Naive thymus-derived CD4-positive, alpha-beta T cell (primary cell): Measurements from ENCODE around the gene RNF38. TPM values are rescaled to one million over a fixed set of nuclear protein-coding genes. Genes with fewer than 3 reads are reported as not detected.
"Not testable (repeated sequence)": the region's sequence is repeated elsewhere in the genome, so short reads cannot be mapped to it uniquely, and the experiment has no call there.

Experiments
- ATAC-seq: fragments of 150-1000 bp; cut with Tn5 transposase; 2 replicates; pipeline ENCODE4 v1.10.0; 2021; ENCODE audit warnings: mild to moderate bottlenecking, moderate library complexity
- CTCF ChIA-PET: fragments of 350-600 bp; sonication (Branson Sonifier 250); formaldehyde crosslinking; loops from one replicate; lab custom pipeline; 2021; ENCODE audit warnings: antibody characterized with exemption; lab: Charles Lee
- POLR2A ChIA-PET: fragments of 350-600 bp; sonication (Branson Sonifier 250); formaldehyde crosslinking; loops from one replicate; lab custom pipeline; 2021; ENCODE audit warnings: antibody characterized with exemption, inconsistent platforms; lab: Charles Lee
- DNase-seq, 9 donors: peaks; one replicate each; pipeline versions ENCODE4 v3.0.0 to v3.0.0-alpha.2; 2020 to 2022; ENCODE audit warnings: mixed read lengths in 1 of 9
- H3K27ac ChIP-seq: one replicate; pipeline ENCODE4 v1.7.0; 2013; ENCODE audit warnings: mild to moderate bottlenecking, low read depth, low read length, moderate library complexity
- H3K27me3 ChIP-seq, 2 donors: one replicate each; pipeline ENCODE4 v1.7.0; 2013; ENCODE audit warnings: low read length in 2 of 2, mild to moderate bottlenecking in 2 of 2, moderate library complexity in 2 of 2; ENCODE audit not compliant: control insufficient read depth in 2 of 2, insufficient read depth in 2 of 2
- H3K36me3 ChIP-seq, 3 experiments: 1 replicate in 2 of 3; 2 replicates in 1 of 3; pipeline ENCODE4 v1.7.0; 2013; ENCODE audit warnings: low read length in 3 of 3, mild to moderate bottlenecking in 3 of 3, moderate library complexity in 1 of 3; ENCODE audit not compliant: insufficient read depth in 3 of 3, control insufficient read depth in 2 of 3
- H3K4me1 ChIP-seq, 2 donors: one replicate each; pipeline ENCODE4 v1.7.0; 2013; ENCODE audit warnings: low read length in 2 of 2, mild to moderate bottlenecking in 2 of 2, moderate library complexity in 1 of 2; ENCODE audit not compliant: control insufficient read depth in 2 of 2, insufficient read depth in 2 of 2
- H3K4me3 ChIP-seq: 2 replicates; pipeline ENCODE4 v1.7.0; 2013; ENCODE audit warnings: mild to moderate bottlenecking, low read length
- H3K9me3 ChIP-seq, 3 experiments: 1 replicate in 2 of 3; 2 replicates in 1 of 3; pipeline ENCODE4 v1.7.0; 2013; ENCODE audit warnings: low read length in 3 of 3; ENCODE audit not compliant: control insufficient read depth in 2 of 3
- H3K27ac Mint-ChIP-seq, 9 donors: one replicate each; pipeline ENCODE4 v1.8.0; 2020 to 2022; ENCODE audit warnings: mixed read lengths in 9 of 9, mild to moderate bottlenecking in 8 of 9, moderate library complexity in 5 of 9, inconsistent platforms in 2 of 9
- H3K27me3 Mint-ChIP-seq, 5 donors: one replicate each; pipeline ENCODE4 v1.8.0; 2021 to 2022; ENCODE audit warnings: mixed read lengths in 5 of 5, mild to moderate bottlenecking in 1 of 5
- H3K36me3 Mint-ChIP-seq, 5 donors: one replicate each; pipeline ENCODE4 v1.8.0; 2020 to 2022; ENCODE audit warnings: mixed read lengths in 5 of 5, mild to moderate bottlenecking in 3 of 5, inconsistent platforms in 1 of 5
- H3K4me1 Mint-ChIP-seq, 7 donors: one replicate each; pipeline ENCODE4 v1.8.0; 2020 to 2022; ENCODE audit warnings: mixed read lengths in 7 of 7, mild to moderate bottlenecking in 3 of 7, inconsistent platforms in 1 of 7
- H3K4me3 Mint-ChIP-seq, 10 donors: one replicate each; pipeline ENCODE4 v1.8.0; 2020 to 2022; ENCODE audit warnings: mild to moderate bottlenecking in 10 of 10, mixed read lengths in 10 of 10, moderate library complexity in 6 of 10, inconsistent platforms in 2 of 10
- H3K9me3 Mint-ChIP-seq, 11 donors: one replicate each; pipeline ENCODE4 v1.8.0; 2020 to 2022; ENCODE audit warnings: mixed read lengths in 11 of 11, mild to moderate bottlenecking in 4 of 11, inconsistent platforms in 1 of 11, moderate library complexity in 1 of 11
- intact Hi-C, 2 donors: fragments of 100-400 bp; cut with micrococcal nuclease; formaldehyde crosslinking; loops; one replicate each; pipeline ENCODE4 v1.15.1; 2023
- polyA plus RNA-seq, 2 donors: library from polyadenylated mRNA; unstranded; fragments of 300-500 nt; fragmentation: Illumina TruSeq; gene quantifications; one replicate each; pipeline ENCODE4 v1.2.3, GENCODE V29; 2021
- total RNA-seq, 6 experiments: library from RNA in 5 of 6; stranded (reverse) in 5 of 6; gene quantifications; 1 replicate in 5 of 6; 2 replicates in 1 of 6; pipeline ENCODE4 v1.2.3 and lab custom pipeline; 2021 to 2026

Gene RNF38
- total and polyA plus RNA-seq, 7 experiments from 2014 or later, result 16.8 to 88.2 (median 69.3) TPM

DNA sequence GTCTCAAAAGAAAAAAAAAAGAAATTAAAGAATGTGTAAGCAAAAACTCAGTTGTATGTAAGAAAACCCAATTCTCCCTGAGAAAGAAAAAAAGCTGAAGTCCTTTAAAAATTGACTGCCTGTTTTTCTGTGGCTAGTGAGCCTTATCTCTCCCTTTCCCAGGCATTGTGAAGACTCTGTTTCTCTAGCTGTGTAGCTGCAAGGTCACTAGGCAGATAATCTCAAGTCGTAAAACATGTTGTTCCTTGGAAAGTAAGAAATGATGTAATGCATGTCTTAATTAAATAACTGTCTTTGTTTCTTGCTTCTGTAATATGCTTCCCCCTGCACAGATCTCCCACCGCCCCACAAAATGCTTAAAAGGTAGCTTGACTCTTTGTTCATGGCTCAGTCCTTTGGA is 95.7 kb downstream of the RNF38 start:
- H3K4me1 ChIP-seq, H3K36me3 Mint-ChIP-seq, H3K4me3 Mint-ChIP-seq, H3K4me3 ChIP-seq, H3K9me3 Mint-ChIP-seq, POLR2A ChIA-PET, H3K27me3 Mint-ChIP-seq, ATAC-seq, H3K27ac ChIP-seq, H3K9me3 ChIP-seq, intact Hi-C loops, DNase-seq, H3K36me3 ChIP-seq, H3K27me3 ChIP-seq: not testable (repeated sequence)
- CTCF ChIA-PET, result interaction anchor here (0.7 kb wide), 2 partner anchors 9 to 189 kb away, joined by 4 to 5 read pairs; no protein-coding TSS in a partner anchor
- Mint-ChIP-seq H3K4me1 (peaks cover 6 to 24% (median 13%) of the 10 kb centered on the region in 7 donors), H3K27ac (peak overlapping the region in 1 of 9 donors; percentile 18)

DNA sequence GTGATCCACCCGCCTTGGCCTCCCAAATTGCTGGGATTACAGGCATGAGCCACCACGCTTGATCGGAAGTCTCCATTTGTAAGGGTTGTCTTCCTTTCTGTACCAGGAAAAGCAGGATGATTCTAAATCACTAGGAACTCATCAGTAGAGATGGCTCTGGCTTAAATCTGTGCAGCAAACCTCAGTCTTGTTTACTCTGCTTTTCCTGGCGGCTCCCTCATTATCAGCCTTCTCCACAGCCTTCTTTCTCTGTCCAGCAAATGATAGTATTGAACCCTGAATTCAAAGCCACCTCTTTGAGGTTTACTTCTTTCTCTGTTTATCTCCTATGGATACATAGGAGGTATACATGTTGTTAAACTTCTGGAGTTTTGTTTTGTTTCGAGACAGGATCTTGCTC is 98.8 kb downstream of the RNF38 start:
- DNase-seq (no peak), ATAC-seq (no peak)
- peaks cover 0 to 10% (median 0%) of the 10 kb centered on the region in 5 donors for H3K36me3 Mint-ChIP-seq
- POLR2A ChIA-PET, result no interaction called here
- Histone ChIP-seq H3K9me3 (no peaks in the 10 kb centered on the region), H3K36me3 (no peaks in the 10 kb centered on the region), H3K27ac (no peak overlapping the region), H3K27me3 (no peaks in the 10 kb centered on the region), H3K4me1 (peaks cover 0 to 2% of the 10 kb centered on the region in 2 donors), H3K4me3 (no peak overlapping the region)
- H3K9me3 Mint-ChIP-seq, result peaks cover 0 to 1% (median 0%) of the 10 kb centered on the region in 11 donors
- CTCF ChIA-PET, result no interaction called here
- H3K4me3 Mint-ChIP-seq, result no peak overlapping the region
- H3K27me3 Mint-ChIP-seq, result no peaks in the 10 kb centered on the region
- H3K4me1 Mint-ChIP-seq, result peaks cover 0 to 11% (median 5%) of the 10 kb centered on the region in 7 donors
- no peak overlapping the region for H3K27ac Mint-ChIP-seq
- intact Hi-C loops, result no loop called here

DNA sequence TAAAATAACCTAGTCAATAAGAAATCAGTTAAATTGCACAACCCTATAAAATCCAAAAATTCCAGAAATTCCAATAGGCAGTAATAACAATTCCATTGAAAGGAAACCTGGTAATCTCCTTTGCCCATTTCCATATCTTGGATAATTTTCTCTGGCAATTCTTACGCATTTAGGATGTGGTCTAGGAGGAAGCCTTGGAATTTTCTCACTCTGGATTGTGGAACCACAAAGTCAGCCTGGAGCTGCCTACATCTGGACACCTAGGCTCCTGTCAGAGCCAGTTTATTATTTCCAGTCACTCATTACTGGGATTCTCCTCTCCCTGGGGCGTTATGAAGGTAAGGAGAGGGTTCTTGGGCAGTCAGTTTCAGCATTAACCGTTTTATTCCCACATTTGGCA is 101.5 kb downstream of the RNF38 start:
- Mint-ChIP-seq H3K27me3 (peaks cover 0 to 4% (median 0%) of the 10 kb centered on the region in 5 donors), H3K4me3 (no peak overlapping the region), H3K27ac (no peak overlapping the region), H3K36me3 (peaks cover 0 to 8% (median 0%) of the 10 kb centered on the region in 5 donors), H3K4me1 (no peaks in the 10 kb centered on the region), H3K9me3 (peaks cover 0 to 1% (median 0%) of the 10 kb centered on the region in 11 donors)
- intact Hi-C loops, result no loop called here
- Histone ChIP-seq H3K4me1 (no peaks in the 10 kb centered on the region), H3K4me3 (no peak overlapping the region), H3K27ac (no peak overlapping the region), H3K36me3 (no peaks in the 10 kb centered on the region), H3K9me3 (no peaks in the 10 kb centered on the region), H3K27me3 (no peaks in the 10 kb centered on the region)
- POLR2A ChIA-PET, result no interaction called here
- CTCF ChIA-PET, result no interaction called here
- DNase-seq, result no peak
- ATAC-seq, result no peak

- CTCF ChIA-PET, result no interaction called here
- Histone ChIP-seq H3K27ac (no peak overlapping the region), H3K4me3 (no peak overlapping the region), H3K27me3 (no peaks in the 10 kb centered on the region), H3K4me1 (no peaks in the 10 kb centered on the region), H3K36me3 (no peaks in the 10 kb centered on the region), H3K9me3 (no peaks in the 10 kb centered on the region)
- Mint-ChIP-seq H3K9me3 (no peaks in the 10 kb centered on the region), H3K27ac (no peak overlapping the region), H3K4me1 (no peaks in the 10 kb centered on the region), H3K4me3 (no peak overlapping the region), H3K36me3 (peaks cover 0 to 9% (median 0%) of the 10 kb centered on the region in 5 donors), H3K27me3 (peaks cover 0 to 4% (median 0%) of the 10 kb centered on the region in 5 donors)
- intact Hi-C loops, result no loop called here
- ATAC-seq (no peak), DNase-seq (no peak)
- POLR2A ChIA-PET, result no interaction called here
These were observed 102.3 kb downstream of the RNF38 start for GRCh38 chr9:36297798-36298197.

DNA sequence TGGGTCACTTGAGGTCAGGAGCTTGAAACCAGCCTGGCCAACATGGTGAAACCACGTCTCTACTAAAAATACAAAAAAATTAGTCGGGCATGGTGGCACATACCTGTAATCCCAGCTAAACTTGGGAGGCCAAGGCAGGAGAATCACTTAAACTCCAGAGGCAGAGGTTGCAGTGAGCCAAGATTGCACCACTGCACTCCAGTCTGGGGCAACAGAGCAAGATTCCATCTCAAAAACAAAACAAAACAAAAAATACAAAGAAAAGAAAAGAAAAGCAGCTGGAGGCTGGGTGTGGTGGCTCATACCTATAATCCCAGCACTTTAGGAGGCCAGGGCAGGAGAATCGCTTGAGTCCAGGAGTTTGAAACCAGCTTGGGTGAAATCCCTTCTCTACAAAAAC is 105.1 kb downstream of the RNF38 start:
- CTCF ChIA-PET, result interaction anchor here (0.6 kb wide), 1 partner anchor 9 kb away, joined by 4 read pairs; no protein-coding TSS in a partner anchor
- DNase-seq, H3K9me3 Mint-ChIP-seq, H3K27ac Mint-ChIP-seq, H3K4me1 ChIP-seq, intact Hi-C loops, H3K36me3 Mint-ChIP-seq, ATAC-seq, H3K4me1 Mint-ChIP-seq, H3K27me3 Mint-ChIP-seq, H3K36me3 ChIP-seq, H3K9me3 ChIP-seq, H3K4me3 Mint-ChIP-seq, H3K27ac ChIP-seq, POLR2A ChIA-PET, H3K4me3 ChIP-seq, H3K27me3 ChIP-seq: not testable (repeated sequence)

GRCh38 chr9:36293918-36294317 is 106.2 kb downstream of the RNF38 start:
- DNase-seq, result no peak
- ChIA-PET CTCF (no interaction called here), POLR2A (no interaction called here)
- no peak for ATAC-seq
- no peaks in the 10 kb centered on the region for H3K27me3 ChIP-seq
- no peak overlapping the region for H3K27ac Mint-ChIP-seq
- H3K4me3 ChIP-seq, result no peak overlapping the region
- no peaks in the 10 kb centered on the region for H3K4me1 ChIP-seq
- H3K4me3 Mint-ChIP-seq, result no peak overlapping the region
- intact Hi-C loops, result no loop called here
- no peaks in the 10 kb centered on the region for H3K9me3 ChIP-seq
- peaks cover 0 to 4% (median 0%) of the 10 kb centered on the region in 5 donors for H3K27me3 Mint-ChIP-seq
- no peaks in the 10 kb centered on the region for H3K9me3 Mint-ChIP-seq
- H3K4me1 Mint-ChIP-seq, result no peaks in the 10 kb centered on the region
- H3K36me3 Mint-ChIP-seq, result peaks cover 0 to 7% (median 0%) of the 10 kb centered on the region in 5 donors
- no peak overlapping the region for H3K27ac ChIP-seq
- no peaks in the 10 kb centered on the region for H3K36me3 ChIP-seq

DNA sequence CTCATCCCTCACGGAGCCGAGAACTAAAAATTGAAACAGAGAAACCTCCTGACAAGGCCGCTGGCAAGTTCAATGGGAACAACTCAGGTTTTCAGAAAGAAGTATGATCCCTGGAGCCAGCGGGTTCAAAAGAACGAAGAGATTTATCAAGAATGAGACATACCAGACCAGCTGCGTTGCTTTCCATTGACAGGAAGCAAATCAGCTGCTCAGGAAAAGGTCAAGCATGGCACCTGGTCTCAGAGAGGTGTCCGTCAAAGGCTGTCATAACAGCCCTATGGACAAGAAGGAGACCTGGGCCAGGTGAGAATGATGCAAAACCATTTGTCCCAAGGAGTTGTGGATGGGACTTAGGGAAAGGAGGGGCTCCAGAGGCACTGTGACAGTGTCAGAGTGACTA is 106.9 kb downstream of the RNF38 start:
- intact Hi-C loops, result no loop called here
- no peaks in the 10 kb centered on the region for H3K4me1 ChIP-seq
- H3K27ac ChIP-seq, result no peak overlapping the region
- no peaks in the 10 kb centered on the region for H3K4me1 Mint-ChIP-seq
- H3K4me3 ChIP-seq, result no peak overlapping the region
- no peak overlapping the region for H3K4me3 Mint-ChIP-seq
- H3K9me3 ChIP-seq, result no peaks in the 10 kb centered on the region
- H3K27me3 Mint-ChIP-seq, result peaks cover 0 to 4% (median 0%) of the 10 kb centered on the region in 5 donors
- peaks cover 0 to 4% (median 0%) of the 10 kb centered on the region in 5 donors for H3K36me3 Mint-ChIP-seq
- H3K27me3 ChIP-seq, result no peaks in the 10 kb centered on the region
- no peak overlapping the region for H3K27ac Mint-ChIP-seq
- ATAC-seq, result no peak
- no peaks in the 10 kb centered on the region for H3K36me3 ChIP-seq
- ChIA-PET POLR2A (no interaction called here), CTCF (no interaction called here)
- DNase-seq, result no peak
- H3K9me3 Mint-ChIP-seq, result no peaks in the 10 kb centered on the region
